Measurements from ENCODE around the gene ABHD17A.
"Not testable (repeated sequence)": the region's sequence is repeated elsewhere in the genome, so short reads cannot be mapped to it uniquely, and the experiment has no call there.

ABHD17A gene

DNA sequence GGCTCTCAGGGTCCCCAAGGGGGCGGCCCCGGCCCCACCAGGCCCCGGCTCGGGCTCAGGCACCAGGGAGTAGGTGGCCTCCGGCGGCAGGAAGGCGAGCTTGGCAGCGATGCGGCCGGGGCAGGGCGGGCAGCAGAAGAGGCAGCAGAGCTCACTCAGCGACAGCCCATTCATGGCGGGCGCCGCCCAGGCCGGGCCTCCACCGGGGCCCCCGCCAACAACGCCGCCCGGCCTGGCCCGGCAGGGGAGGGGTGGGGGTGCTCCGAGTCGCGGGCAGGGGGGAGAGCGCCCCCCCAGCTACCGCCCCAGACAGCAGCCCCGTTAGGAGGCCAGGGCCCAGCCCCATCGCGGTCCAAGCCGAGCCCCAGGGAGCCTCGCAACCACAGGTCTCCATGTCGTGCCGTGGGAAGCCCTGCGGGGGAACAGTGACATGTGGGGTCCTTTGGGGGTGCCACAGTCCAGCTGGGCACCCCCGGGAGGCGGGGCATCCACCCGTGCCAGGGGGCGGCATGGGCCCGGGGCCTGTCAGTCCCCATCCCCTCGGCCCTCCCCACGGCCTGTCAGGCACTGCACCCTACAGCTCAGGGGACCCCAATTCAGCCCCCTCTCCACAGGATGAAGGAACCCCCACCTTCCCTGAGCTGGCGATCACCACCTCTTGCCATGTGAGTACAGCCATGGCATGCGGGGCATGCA, 3.8 kb downstream of the ABHD17A start:
- not testable (repeated sequence) for FAIRE-seq; DNase-seq (ENCODE audit: low spot score)

DNA sequence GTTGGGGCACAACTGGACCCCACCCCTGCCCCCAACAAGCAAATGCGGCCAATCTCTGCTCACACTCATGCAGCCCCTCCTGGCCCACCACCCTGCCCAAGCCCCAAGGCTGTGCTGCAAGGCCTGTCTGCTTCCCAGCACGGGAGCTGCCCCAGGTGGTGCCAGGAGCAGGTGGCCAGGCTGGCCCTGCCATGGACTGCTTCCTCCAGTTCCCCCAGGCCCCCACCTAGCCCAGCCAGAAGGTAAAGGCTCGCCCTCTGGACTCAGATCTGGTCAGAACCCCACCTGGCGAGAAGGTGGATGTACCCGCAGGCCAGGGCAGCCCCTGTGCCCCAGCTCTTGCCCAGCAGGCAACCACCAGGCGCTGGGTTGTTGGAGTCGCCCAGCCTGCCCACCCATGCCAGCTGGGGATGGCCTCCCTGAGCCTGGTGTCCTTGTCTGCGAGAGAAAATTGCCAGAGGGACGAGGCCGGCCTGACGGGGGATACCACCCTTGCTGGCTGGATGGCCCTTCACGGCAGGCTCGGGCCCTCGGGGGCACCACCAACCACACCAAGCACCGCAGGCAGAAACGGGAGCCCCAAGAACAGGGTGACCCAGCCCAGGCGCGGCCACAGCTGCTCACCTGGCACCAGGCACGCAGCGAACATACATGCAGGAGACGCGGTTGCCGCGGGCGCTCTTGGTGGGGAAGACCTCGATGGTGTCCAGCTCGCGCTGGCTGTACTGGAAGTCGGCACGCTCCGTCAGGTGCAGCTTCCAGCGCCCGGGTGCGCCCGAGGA, 4.5 kb downstream of the ABHD17A start:
- FAIRE-seq = no peak
- DNase-seq (ENCODE audit: low spot score) = no peak

DNA sequence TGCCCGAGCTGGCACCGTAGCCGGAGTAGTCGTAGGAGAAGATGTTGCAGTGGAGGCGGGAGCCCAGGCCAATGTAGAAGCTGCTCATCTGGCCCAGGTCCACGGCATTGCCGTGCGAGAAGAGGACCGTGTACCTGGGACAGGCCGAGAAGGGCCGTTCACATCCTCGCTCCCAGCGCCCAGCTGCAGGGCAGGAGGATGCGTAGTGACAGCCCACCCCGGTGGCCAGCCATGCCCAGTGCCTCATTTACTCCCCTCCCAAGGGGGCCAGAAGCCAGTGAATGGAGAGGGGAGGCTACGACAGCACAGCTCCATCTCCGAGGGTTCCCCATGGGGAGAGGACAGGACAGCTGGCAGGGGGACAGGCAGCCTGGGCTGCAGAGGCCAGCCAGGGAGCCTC, 5.3 kb downstream of the ABHD17A start:
- not testable (repeated sequence) for FAIRE-seq; DNase-seq (ENCODE audit: low spot score)

DNA sequence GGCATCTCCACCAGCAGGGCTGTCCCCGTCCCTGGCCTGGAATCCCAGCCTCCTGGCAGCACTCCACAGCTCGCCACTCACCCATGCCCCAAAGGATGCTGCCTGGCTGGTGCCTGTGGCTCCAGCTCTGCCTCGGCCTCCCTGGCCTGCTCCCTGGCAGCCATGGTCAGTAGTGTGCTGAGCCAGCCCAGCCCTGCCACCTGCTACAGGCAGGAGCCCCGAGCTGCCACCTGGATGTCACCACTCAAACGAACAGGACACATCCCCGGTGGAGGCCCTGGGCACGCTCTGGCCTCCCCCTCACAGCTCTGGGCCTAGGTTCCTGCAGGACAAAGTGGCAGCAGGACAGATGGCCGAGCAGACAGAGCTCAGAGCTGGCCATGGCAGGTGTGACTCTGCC, 6.7 kb downstream of the ABHD17A start:
- not testable (repeated sequence) for DNase-seq (ENCODE audit: low spot score); FAIRE-seq

DNA sequence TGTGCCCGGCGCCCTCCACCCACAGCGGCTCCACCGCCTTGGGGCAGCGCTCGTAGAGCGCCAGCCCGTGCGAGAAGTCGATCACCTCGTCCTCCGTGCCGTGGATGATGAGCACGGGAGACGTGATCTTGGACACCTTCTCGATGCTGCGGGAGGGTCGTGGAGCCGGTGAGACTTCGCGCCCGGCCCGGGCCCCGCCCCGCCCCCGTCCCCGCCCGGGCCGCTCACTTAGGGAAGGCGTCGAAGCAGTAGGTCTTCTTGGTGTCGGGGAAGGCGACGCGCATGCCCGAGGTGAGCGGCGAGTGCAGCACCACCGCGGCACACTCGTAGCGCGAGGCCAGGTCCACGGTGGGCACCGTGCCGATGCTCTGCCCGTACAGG, 8.0 kb downstream of the ABHD17A start:
- FAIRE-seq; DNase-seq (ENCODE audit: low spot score): not testable (repeated sequence)

DNA sequence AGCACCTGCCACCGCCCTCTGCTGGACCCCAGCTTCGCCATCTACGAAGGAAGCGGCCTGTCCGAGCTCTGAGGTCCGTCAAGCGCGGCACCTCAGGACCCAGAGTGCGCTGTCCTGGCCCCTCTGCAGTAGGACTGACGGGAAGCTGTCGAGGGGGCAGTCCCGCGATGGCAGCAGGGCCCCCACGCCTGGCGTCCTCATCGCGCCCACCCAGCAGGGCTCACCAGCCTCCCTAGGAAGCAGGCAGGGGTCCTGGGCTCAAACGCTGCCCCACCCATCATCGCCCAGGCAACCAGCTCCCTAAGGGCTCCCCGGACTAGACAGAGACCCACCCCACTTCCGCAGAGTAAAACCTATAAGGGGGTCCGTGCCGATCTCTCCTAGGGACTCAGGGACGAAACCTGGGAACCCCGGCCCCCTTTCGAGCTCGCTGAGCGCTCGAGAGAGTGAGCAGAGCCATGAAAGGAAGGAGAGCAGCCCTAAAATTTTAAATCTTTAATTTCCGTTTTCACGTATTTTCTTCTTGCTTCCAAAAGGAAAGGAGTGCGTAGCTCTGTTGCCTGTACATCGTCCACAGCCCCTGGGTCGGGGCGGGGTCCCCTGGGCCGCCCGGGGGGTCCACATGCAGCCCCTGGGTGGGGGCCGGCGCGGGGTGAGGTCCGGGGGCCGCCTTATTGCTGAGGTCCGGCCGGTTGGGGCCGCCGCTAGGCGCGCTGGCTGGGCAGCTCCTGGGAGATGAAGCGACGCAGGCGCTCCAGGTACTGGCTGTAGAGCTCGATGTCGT, 8.6 kb downstream of the ABHD17A start:
- DNase-seq (ENCODE audit: low spot score); FAIRE-seq: not testable (repeated sequence)

DNA sequence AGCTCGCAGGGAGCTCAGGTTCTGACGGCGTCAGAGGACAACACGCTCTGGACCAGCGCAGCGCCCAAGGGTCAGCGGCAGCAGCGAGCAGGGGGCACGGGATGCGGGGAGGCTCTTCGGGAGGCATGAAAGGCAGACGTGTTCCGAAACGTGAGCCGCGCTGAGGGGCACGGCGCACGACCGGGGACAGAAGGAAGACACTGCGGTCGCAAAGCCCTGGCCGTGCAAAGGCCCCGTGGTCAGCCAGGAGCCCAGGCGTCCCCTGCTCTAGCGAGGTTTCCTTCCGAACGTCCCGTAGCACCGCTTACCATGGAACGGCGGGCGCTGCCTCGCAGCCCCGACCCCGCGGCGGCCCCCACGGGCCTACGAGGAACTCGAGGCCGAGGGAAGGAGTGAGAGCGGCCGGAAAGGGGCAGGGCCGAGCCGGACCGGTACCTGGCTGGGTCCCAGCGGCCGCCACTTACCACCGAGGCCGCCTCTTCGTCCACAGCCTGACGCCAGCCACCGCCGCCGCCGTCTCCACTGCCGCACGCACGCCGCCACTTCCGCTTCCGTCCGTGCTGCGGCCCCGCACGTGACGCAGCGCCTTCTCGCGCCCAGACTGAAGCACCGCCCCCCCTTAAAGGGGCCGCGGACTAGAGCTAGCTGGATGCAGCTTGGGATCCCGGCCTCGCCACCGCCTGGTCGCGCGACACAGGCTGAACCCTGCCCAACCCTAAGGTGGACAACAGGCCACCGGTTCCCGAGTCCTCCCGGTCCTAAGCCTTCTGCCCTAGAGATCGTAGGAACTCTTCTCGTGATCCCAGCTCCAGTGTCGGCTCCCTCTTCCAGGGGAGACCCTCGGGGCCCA, 9.4 kb downstream of the ABHD17A start:
- peak; percentile 83 for DNase-seq (ENCODE audit: low spot score)
- FAIRE-seq = peak; percentile 95

DNA sequence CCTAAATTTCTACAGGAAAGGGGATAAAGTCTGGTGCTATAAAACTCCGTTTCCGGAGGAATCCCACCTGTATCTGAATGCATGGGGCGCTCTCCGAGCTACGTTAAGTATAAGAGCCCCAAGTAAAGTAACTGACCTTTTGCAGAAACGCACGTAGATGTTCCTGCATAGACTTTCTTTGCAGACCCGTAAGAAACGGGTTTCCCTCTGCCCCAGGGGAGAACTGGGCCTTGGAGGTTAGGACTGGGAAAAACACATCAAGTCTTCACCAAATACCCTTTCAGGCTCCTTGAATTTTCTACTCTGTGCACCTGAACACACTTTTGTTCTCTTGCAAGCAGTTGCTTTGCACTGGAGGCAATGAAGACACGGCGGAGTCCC, 10.0 kb downstream of the ABHD17A start:
- peak; percentile 82 for FAIRE-seq
- not testable (repeated sequence) for DNase-seq (ENCODE audit: low spot score)

DNA sequence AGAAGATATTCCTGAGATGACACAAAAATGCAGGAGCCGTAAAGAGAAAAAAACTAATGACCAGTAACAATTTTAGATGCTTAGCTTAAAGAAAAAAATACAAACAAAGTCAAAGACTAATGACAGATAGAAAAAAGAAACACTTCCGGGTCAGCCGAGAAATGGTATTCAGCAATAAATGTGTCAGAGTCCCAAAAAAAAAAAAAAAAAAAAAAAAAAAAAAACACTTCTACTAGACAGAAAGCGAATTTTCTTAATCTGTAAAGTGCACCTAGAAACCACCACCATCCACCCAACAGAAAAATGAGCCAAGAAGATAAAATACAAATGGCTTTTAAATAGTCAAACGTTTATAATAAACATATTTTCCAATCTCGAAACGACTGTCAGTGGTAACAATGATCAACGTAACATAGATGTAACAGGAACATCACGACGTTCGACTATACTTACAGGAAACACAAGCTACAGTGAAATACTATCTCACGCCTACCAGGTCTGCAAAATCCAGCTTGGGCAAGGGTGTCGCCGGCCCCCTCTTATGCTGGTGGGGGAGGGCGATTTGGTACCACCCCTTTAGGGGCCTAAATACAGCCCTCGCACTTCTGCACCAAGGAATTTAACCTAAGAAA, 10.6 kb downstream of the ABHD17A start:
- FAIRE-seq = no peak
- DNase-seq (ENCODE audit: low spot score) = no peak

DNA sequence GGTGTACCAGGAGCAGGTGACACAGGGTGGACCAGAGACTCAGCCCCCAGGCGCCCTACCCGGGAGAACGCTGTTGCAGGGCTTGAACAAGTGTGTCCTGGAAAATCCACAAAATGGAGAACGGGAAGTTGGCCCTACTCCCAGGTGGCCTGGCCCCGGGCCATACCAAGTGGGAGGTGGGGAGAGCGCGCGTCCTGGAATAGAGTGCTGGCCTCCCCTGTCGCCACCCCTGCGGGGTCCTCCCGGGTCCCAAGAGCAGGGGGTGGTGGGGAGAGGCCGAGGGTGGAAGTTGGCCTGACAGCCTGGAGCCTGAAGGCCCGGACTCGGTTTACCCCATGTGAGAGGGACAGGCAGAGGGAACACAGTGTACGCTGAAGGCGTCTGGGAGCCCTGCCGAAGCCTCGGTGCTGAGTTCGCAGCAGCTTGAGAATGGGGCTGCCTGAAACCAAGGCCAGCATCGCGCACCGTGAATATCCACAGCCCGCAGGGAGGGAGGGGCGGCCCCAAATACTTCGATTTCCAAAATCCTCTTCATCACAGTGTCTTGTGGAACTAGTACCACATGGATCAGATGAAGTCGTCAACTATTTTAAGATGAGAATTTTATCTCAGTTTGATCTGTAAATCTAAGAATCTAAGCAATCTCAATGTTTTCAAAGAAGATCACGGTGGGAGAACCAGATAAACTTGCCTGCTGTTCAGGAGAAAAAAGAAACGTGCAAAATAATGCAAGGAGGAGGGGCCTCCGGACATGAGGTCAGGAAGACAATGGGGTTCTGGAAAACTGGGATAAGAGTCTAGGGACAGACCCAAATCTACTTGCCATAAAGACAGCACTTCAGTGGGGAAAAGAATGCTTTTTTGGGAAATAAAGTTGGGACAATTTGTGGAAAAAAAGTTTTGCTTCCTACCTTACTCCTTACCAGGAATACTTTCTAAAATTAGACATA, 11.5 kb downstream of the ABHD17A start:
- DNase-seq (ENCODE audit: low spot score) (no peak), FAIRE-seq (no peak)

DNA sequence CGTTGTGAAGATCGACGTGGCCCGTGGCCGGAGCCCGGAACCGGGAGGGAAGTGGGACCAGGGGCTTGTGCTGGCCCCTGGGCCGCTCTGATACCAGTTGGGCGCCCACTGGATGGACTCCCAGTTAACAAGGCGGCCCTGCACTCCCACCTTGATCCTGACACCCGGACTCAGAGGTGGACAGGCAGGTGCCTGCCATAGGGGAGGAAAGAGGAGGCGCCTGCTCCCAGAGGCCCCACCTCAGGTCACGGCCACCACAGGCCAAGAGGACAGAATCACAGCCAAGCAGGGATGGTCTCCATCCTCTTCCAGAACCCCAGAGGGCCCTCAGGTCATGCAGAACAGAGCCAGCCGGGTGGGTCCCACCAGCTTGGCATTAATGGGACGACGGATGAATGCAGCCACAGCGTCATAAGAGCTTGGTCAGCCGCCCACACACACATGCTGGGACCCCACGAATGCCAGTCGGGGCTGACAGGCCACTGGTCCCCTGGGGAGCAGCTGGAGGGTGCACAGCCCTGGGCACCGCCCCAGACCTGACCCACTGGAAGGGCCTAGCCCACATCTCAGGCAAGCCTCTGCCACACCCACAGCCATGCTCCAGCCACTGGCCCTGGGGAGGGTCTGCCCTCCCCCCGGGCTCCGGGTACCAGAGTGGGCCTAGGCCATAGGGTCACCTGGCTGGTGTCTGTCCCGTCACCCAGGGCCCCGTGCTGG, 12.3 kb downstream of the ABHD17A start:
- FAIRE-seq (no peak), DNase-seq (ENCODE audit: low spot score) (no peak)

DNA sequence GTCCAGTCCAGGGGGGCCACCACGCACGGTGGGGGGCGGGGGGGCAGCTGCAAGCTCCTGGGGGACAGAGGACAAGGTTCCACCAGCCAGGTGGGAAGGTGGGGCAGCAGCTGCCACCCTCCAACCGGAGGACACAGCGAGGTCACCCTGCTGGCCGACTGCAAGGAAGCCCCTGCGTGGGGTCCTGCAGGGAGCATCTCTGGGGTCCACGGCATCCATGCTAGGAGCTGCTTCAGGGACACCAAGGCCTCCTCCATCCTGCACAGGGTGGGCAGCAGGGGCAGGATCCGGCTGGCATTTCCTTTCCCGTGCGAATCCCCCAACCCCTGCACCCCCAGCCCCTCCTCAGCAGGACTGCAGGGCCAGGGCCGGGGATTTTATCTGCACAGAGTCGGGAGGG, 13.7 kb downstream of the ABHD17A start:
- FAIRE-seq (no peak), DNase-seq (ENCODE audit: low spot score) (no peak)

DNA sequence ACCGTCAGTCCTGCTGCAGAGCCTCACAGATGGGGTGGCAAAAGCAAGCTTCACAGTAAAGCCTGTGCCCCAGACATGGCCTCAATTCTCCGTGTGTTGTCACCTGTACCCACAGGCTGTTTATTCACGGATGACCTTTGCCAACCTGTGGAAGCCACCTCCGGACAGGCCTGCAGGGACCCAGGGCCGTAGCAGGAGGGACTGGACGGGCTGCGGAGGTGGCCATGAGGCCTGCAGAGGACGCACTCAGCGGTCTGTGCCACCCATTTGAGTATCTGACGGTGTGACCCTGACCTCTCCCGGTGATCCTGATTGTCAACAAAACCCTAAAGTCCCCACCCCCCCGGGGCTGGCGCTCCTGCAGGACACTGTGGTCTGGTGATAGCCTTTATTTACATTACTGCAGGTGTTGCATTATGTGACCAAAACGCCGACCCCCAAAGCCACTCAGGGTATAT, 14.1 kb downstream of the ABHD17A start:
- DNase-seq (ENCODE audit: low spot score) (no peak), FAIRE-seq (no peak)

DNA sequence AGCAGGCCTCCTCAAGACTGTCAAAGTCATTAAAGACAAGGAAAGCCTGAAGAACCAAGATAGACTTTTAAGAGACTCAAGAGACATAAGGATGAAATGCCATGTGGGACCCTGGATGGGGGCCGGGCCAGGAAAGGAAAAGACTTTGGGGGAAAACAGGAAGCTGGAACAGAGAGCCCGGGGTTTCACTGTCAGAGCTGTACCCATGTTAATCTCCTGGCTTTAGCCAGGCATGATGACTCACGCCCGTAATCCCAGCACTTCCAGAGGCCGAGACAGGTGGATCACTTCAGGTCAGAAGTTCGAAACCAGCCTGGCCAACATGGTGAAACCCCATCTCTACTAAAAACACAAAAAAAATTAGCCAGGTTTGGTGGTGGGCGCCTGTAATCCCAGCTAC, 16.3 kb downstream of the ABHD17A start:
- no peak for FAIRE-seq
- DNase-seq (ENCODE audit: low spot score) = no peak

DNA sequence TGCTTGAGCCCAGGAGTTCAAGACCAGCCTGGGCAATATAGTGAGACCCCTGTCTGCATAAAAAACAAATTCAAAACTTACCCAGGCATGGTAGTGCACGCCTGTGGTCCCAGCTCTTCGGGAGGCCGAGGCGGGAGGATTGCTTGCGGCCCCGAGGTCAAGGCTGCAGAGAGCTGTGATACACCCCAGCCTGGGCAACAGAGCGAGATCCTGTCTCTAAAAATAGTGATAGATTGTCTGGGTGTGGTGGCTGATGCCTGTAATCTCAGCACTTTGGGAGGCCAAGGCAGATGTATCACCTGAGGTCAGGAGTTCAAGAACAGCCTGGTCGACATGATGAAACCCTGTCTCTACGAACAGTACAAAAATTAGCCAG, 18.0 kb downstream of the ABHD17A start:
- FAIRE-seq (no peak), DNase-seq (ENCODE audit: low spot score) (no peak)

DNA sequence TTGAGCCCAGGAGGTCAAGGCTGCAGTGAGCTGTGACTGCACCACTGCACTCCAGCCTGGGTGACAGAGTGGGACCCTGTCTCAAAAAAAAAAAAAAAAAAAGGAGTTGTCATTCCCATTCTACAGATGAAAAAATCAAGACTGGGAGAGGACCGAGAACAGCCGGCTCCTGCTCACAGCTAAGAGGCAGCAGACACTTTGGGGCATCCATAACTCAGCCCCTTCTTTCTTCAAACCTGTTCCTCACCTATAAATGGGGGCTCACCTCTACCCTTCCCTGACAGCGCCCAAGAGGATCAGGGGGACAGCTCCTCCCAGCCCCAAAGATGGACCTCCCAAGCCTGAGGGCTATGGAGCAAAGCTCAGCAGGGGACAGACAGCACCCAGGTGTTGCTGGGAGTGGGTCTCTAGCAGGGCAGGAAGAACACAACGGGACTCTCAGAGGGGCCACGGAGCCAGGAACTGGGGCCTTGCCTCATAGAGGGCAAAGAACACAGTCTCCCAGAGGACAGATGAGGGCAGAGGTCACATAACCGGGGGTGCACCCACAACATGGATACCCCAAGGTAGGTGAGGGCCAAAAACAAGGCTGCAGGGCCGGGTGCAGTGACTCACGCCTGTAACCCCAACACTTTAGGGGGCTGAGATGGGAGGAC, 18.5 kb downstream of the ABHD17A start:
- FAIRE-seq = no peak
- no peak for DNase-seq (ENCODE audit: low spot score)

DNA sequence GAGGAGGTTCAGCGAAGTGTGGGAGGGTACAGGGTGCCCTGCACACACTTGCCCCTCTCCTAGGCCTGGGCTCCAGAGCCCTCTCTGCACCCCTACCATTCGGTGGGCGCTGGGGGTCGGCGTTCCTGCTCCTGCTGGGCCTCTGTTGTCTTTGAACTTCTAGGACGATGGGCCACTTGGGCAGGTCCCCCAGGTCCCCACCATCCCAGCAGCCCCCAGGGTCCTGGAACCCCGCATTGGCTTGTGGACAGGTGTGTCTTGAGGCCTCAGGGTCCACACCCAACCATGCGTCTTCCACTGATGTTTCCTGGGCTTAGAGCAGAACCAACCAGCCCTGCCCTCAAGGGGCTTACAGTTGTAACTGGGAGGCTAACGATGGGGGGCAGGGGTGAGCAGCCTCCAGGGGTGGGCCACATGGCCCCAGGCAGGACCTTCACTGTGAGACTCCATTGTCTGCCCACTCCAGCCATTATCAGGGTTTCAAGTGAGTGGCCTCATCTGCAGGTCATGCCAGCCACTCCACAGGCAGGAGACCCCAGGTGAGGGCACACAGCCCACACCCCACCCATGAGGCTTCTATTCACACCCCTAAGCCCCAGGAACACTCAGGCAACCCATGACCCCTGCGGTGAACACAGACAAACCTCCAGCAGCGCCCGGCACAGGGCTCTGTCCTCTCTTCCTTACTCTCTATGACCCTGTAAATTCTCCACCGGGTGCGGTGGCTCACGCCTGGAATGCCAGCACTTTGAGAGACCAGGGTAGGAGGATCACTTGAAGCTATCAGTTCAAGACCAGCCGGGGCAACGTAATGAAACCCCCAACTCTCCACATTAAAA, 19.9 kb downstream of the ABHD17A start:
- FAIRE-seq = no peak
- DNase-seq (ENCODE audit: low spot score) = no peak

Data from urothelium cell line (cell line).